ENCODE results near the gene GARIN5A.

Gene GARIN5A

GRCh38 chr19:50476224-50476906 lies at the start of gene GARIN5A, which contains the start of gene EMC10:
GARIN5A (minus strand) TSS chr19:50476848; CDS start chr19:50476388, 460 bp downstream.
EMC10 (plus strand) TSS chr19:50476507; CDS start chr19:50476545, 38 bp downstream.
- DNase-seq: peak; percentile 91

- DNase-seq: no peak
Measured at GRCh38 chr19:50522881-50523280, 46.2 kb upstream of the GARIN5A start.

DNA sequence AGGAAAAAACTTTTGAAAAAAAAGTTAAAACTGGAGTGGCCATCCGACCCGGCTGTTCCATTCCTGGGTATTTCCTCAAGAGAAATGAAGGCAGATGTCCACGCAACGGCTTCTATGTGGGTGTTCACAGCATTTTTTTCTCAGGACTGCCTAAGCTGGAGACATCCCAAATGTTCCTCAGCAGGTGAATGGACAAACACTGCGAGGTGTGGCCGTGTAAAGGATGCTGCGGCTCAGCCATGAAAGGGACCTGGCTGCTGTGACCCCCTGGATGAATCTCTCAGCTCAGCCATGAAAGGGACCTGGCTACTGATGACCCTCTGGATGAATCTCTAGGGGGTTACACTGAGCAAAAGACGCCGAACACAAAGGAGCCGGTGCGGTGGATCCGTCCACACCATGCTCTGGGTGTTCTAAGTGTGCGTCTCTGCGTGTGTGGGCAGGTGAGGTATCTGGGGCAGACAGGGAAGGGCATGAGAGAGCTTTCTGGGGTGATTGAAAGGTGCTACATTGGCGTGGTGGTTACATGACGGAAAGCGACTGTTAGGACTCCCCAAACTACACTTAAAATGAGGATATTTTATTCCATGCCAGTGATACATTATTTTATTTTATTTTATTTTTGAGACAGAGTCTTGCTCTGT lies 44.3 kb upstream of the GARIN5A start:
- DNase-seq: no peak

- DNase-seq: no peak
Measured at GRCh38 chr19:50519006-50519575, 42.4 kb upstream of the GARIN5A start.

DNA sequence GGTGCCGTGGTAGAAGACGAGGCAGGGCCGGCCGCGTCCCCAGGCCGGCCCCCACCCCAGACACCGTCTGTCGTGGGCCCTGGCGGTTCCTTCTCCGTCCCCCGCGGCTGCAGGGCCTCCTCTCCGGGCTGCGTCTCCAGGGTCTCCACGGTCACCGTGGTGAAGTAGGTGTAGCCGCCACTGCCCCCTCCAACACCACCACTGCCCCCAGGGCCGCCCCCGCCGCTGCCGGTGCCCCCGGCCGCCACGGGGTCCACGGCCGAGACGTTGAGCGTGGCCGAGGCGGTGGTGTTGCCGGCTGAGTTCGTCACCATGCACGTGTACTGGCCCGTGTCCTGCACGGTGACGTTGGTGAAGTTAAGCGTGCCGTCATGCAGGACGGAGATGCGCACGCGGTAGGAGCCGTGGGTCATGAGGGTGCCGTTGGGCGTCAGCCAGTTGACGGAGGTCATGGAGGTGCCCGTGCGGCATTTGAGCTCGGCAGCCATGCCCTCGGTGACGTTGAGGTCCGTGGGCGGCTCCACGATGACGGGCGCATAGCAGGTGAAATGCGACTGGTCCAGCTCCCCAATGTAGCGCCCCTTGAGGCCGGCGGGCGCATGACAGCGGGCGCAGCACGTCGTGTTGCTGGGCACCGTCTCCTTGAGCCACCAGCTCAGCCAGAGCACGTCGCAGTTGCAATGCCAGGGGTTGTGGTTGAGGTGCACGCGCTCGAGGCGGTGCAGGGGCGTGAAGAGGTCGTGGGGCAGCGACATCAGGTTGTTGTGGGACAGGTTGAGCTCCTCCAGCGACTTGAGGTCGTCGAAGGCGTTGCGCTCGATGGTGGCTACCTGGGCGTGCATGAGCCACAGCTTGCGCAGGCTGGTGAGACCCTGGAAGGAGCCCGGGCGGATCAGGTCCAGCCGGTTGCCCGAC lies 41.7 kb upstream of the GARIN5A start:
- no peak for DNase-seq

DNA sequence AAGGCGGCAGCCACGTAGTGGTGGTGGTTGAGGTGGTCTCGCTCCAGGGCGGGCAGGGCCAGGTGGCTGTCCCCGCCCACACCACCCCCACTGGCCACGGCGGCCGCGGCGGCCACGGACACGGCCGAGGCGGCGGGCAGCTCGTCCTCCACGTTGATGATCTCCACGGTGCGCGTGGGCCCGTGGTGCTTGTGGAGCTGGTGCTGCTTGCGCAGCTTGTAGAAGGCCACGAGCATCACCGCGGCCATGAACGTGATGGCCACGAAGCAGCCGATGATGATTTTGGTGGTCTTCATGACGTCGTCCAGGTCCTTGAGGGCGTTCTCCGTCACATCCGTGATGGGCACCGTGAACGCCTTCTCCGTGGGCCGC lies 41.0 kb upstream of the GARIN5A start:
- DNase-seq: no peak

DNA sequence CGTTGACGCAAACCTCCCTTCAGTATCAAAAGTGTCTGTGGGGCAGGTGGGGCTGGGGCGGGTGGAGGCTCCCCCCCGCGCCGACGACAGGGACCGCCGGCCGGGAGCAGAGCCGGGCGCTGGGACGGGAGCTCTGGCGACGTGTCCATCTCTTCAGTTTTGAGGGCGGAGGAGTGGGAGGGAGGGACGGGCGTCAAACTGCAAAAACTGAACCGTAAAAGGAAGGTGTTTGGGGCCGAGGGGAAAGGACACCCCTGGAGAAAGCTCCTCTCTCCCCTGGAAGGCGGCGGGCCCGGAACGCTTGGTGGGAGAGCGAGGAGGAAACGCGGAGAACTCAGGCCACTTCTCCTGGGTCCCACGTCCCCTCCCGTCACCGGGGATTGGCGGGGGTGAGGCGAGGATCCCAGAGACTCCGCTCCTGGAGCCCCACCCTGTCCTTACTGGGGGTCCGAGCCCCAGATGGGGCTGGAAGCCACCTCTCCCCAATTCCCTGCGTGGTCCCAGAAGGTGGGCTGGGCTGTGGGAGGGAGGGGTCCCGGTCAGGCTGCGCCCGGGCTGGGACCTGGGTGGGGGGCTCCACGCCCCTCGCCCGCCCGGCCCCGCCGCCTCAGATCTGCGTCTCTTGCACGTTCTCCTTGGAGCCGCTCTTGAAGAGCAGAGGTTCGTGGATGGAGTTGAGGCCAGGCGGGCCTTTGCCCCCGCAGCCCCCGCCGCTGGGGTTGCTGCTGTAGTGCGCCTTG lies 40.5 kb upstream of the GARIN5A start:
- DNase-seq: no peak

DNA sequence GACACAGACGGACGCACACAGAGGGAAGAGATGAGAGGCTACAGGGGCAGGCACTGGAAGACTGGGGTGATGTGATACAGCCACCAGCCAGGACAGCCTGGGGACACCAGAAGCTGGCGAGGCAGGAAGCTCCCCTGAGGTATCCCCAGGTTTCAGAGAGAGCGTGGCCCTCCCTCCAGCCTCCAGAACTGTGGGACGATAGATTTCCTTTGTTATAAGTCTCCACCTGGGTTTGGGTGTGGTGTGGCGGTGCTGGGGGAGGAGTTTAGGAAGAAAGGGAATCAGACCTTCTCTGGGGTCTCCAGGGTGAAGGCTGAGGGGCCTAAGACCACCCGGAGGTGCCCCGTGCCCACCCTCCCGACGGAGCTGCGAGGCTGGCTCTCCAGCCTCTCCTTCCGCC lies 39.8 kb upstream of the GARIN5A start:
- no peak for DNase-seq

DNA sequence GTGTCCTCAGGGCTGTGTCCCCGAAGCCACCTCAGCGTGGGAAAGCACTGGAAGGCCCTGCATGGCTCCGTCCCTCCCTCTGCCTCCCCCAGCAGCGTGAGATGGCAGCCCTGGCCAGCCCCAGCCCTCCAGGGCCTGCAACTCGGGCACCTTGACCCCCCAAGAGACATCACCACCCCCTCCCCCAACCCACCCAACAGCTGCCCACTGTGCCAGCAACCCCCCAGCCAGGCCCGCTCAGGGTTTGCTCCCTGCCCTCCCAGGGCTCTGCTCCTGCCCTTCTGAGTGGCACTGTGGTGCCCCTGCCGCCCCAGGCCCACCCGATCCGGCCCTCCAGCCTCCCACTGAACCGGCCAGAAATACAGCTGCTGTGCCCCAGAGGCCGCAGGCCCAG lies 38.5 kb upstream of the GARIN5A start:
- no peak for DNase-seq

GRCh38 chr19:50514346-50515167 lies 37.9 kb upstream of the GARIN5A start:
- DNase-seq: no peak

DNA sequence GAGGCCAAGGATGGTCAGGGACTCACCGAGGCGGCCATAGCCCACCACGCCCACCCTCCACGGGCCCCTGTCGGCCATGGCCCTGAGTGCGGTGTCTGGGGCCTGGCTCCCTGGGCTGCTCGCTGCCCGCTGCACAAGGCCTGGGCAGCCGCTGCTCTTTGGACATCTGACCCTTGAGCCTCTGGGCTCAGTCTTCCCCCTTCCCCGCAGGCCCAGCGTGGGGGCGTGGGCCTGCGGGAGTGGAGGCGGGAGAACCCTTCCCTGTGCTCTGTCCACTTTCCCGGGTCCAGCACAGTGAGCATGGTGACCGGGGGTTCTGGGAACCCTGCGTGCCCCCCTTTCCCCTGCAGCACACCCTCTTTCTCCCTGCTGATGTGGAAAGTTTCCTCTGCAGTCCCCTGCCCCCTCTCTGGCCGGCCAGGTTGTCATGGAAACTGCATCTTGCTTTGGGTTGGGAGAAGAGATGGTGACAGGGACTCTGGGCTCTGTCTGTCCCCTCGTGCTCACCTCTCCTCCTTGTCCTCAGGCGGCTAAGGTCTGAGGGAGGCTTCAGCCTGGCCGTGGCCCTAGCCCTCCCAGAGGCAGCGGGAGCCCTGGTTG lies 37.2 kb upstream of the GARIN5A start, which contains the start of gene ASPDH:
Gene ASPDH, minus strand, starts transcription at position 168 of the 600 bp plus-strand sequence. Its CDS starts 90 bp downstream, at position 78.
- no peak for DNase-seq

DNA sequence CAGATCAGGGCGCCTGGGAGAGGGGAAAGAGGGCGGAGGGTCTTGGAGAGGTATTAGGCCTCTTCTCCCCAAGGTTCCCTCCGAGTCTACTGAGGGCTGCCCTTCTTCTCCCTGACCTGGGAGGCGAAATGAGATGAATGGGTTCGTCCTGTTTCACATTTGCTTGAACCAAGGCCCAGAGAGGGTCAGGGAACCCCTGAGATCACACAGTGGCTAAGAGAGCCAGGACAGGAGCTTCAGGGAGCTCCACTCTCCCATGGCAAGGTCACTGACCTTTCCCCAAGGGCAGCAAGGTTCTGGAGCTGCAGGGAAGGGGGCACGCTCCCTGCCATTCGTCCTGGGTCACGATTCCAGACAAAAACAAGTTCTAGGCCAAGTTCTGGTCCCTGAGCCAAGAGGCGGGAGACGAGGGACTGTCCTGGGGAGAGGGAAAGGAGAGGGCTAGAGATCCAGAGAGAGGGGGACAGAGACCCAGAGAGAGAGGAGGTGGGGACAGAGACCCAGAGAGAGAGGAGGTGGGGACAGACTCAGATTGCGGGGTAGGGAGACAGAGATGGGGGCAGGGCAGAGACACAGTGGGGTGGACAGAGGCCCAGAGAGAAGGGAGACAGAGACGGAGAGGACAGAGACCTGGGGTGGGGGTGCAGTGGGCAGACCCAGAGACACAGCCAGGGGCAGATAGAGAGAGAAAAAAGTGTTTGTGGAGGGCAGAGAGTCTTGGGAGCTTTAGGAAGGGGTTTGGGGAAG lies 36.5 kb upstream of the GARIN5A start:
- no peak for DNase-seq

GRCh38 chr19:50512112-50512998 lies 35.7 kb upstream of the GARIN5A start:
- no peak for DNase-seq

DNA sequence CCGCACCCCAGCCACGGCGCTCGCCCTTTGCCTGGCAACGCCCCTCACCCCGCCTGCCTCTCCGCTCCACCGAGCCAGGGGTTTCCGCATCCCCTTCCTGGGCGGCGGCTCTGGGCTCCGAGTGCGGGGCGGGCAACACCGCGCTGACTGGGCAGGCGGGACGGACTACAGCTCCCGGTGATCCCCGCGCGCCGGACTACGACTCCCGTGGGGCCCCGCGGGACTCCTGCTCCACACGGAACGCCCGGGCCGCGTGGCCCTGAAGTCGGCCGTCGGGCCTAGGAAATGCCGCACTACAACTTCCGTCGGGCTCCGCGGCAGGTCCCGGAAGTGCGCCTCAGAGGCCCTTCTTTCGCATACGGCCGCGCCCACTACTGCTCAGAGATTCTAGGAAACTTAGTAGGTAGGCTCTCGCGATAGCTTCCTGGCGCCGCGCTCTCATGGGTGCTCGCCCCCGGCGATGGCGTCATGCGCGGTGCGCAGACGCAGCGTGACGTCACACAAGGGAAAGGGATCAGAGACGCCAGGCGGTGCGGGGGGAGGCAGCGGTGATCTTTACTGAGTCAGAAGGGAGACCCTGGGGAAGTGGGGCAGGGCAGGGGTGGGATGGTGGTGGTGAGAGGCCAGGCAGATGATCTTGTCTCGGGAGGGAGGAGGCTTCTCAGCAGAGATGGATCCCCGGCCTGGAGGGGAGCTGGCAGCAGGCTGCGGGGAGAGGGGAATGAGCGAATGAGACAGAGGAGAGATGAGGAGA lies 34.6 kb upstream of the GARIN5A start, which contains the start of gene JOSD2:
Gene JOSD2, minus strand, starts transcription at position 123 of the 754 bp plus-strand sequence. CDS start 760 bp downstream, outside the sequence.
- DNase-seq: peak; percentile 80

DNA sequence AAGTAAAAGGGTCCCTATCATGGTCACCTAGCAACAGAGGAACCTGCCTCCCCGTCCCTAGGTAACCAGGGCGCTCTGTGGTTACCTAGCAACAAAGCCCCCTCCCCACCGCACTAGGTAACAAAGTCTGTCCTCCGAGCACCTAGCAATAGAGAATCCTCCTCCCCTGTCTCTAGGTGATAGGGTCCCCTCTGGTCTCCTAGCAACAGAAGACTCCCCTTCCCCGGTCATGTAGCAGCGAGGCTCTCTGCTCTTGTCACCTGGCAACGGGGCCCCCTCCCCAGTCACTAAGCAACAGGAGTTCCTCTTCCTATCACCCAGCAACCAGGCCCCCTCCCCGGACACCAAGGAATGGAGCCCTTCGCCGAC lies 34.0 kb upstream of the GARIN5A start:
- no peak for DNase-seq

DNA sequence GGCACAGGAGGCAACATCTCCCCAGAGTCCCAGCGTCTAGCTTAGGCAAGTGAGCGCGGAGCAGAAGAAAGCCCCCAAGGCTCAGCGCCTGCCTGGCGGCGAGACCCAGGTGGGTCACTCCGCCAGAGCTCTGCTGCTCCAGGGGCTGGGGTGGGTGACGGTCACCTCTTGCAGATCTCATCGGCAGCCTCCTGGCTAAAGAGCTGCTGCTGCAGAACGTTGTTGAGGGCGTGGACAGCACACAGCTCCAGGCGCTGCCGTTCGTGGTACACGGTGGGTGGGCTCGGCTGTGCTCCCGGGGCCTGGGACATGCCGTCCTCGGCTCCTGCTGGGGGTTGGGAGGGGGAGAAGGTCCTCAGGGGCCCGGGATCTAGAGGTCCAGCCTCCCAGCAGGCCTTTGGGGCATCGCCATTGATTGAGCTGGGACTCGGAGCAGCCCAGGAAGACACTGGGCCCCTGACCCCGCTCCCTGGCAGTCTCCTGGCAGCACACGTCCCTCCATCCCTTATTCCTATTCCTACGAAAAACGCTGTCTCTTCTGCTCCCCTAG lies 33.5 kb upstream of the GARIN5A start:
- DNase-seq: no peak

GRCh38 chr19:50509366-50509765 lies 32.7 kb upstream of the GARIN5A start:
- DNase-seq: no peak

DNA sequence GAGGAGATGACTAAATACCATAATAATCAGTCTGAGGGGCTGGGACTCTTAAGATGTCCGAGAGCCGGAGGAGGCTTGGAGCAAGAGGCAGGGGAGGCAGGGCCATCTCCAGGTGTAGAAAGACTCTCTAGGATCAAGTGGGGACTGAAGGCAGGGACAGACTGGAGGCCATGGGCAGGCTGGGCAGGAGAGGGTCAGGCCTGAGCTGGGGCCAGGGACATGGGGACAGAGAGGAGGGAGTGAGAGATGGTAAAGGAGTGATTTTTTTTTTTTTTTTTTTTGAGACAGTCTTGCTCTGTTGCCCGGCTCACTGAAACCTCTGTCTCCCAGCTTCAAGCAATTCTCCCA lies 32.2 kb upstream of the GARIN5A start:
- no peak for DNase-seq
